Endothelial cell of umbilical vein (primary cell): Measurements from ENCODE around the gene EML4.

Source experiments
- CTCF ChIP-seq, 2 donors: IDR thresholded peaks; 1 replicate in 1 of 2; 2 replicates in 1 of 2; pipeline ENCODE4 v1.5.1; 2011; ENCODE audit warnings: low read length in 2 of 2, mild to moderate bottlenecking in 2 of 2, moderate library complexity in 2 of 2, control low read depth in 1 of 2, inconsistent platforms in 1 of 2, low read depth in 1 of 2; ENCODE audit not compliant: insufficient read depth in 1 of 2; ENCODE audit errors: extremely low read depth in 1 of 2
- EZH2 ChIP-seq: IDR thresholded peaks from 2 replicates; pipeline ENCODE4 v1.6.1; 2012; ENCODE audit warnings: borderline replicate concordance, low read depth, mild to moderate bottlenecking, moderate library complexity, low read length, inconsistent platforms; ENCODE audit not compliant: severe bottlenecking
- GATA2 ChIP-seq: IDR thresholded peaks from 2 replicates; pipeline ENCODE4 v1.7.0; 2011; ENCODE audit warnings: low read depth, mild to moderate bottlenecking, moderate library complexity, mixed read lengths, low read length; ENCODE audit not compliant: insufficient read length, insufficient read depth
- MAX ChIP-seq: IDR thresholded peaks from 2 replicates; pipeline ENCODE4 v1.6.1; 2011; ENCODE audit not compliant: insufficient read depth, insufficient read length
- POLR2A ChIP-seq: IDR thresholded peaks from 2 replicates; pipeline ENCODE4 v1.6.1; 2012; ENCODE audit warnings: low read depth, mild to moderate bottlenecking, control low read depth, low read length
- POLR2AphosphoS5 ChIP-seq: IDR thresholded peaks from 2 replicates; pipeline ENCODE4 v1.6.1; 2012; ENCODE audit warnings: low read depth, mild to moderate bottlenecking, control low read depth, low read length, moderate library complexity; ENCODE audit not compliant: insufficient read depth

GRCh38 chr2:42193722-42194187 is 24.6 kb downstream of the EML4 start:
- TF ChIP-seq EZH2 (no peak), CTCF (IDR thresholded peaks at IDR 0.05; ENCODE audit: extremely low read depth in 1 of 2, insufficient read depth in 1 of 2, low read depth in 1 of 2, low read length in 2 of 2) (no peak), POLR2A (no peak), MAX (no peak), POLR2AphosphoS5 (no peak), GATA2 (no peak)
